ENCODE data around the gene LFNG.

The LFNG gene

GRCh38 chr7:2522780-2523433, 3.3 kb downstream of the LFNG start:
- Mint-ChIP-seq H3K36me3 (peaks cover 13 to 26% of the 10 kb centered on the region in 2 donors), H3K4me3 (peak overlapping the region; percentile 97), H3K4me1 (peaks cover 52 to 79% of the 10 kb centered on the region in 2 donors), H3K27me3 (no peaks in the 10 kb centered on the region), H3K27ac (peak overlapping the region; percentile 91), H3K9me3 (no peaks in the 10 kb centered on the region)
- no peak for ATAC-seq (replicated peaks)
- DNase-seq, result no peak

- Mint-ChIP-seq H3K27me3 (no peaks in the 10 kb centered on the region), H3K27ac (peak overlapping the region; percentile 91), H3K9me3 (no peaks in the 10 kb centered on the region), H3K36me3 (peaks cover 13 to 26% of the 10 kb centered on the region in 2 donors), H3K4me3 (peak overlapping the region; percentile 97), H3K4me1 (peaks cover 57 to 80% of the 10 kb centered on the region in 2 donors)
- DNase-seq, result no peak
- ATAC-seq (replicated peaks), result no peak
Measured at GRCh38 chr7:2523461-2523936, 3.9 kb downstream of the LFNG start.

- H3K27ac Mint-ChIP-seq, result no peak overlapping the region
- H3K4me3 Mint-ChIP-seq, result peak overlapping the region; percentile 13 to 97
- no peaks in the 10 kb centered on the region for H3K27me3 Mint-ChIP-seq
- H3K9me3 Mint-ChIP-seq, result no peaks in the 10 kb centered on the region
- DNase-seq (no peak), ATAC-seq (replicated peaks) (no peak)
- peaks cover 63 to 86% of the 10 kb centered on the region in 2 donors for H3K4me1 Mint-ChIP-seq
- H3K36me3 Mint-ChIP-seq, result peaks cover 13 to 26% of the 10 kb centered on the region in 2 donors
Measured at GRCh38 chr7:2523941-2524807, 4.6 kb downstream of the LFNG start.

- peak overlapping the region in 1 of 2 donors; percentile 41 for H3K4me3 Mint-ChIP-seq
- ATAC-seq (replicated peaks) (no peak), DNase-seq (no peak)
- peaks cover 13 to 26% of the 10 kb centered on the region in 2 donors for H3K36me3 Mint-ChIP-seq
- no peaks in the 10 kb centered on the region for H3K27me3 Mint-ChIP-seq
- H3K9me3 Mint-ChIP-seq, result no peaks in the 10 kb centered on the region
- H3K27ac Mint-ChIP-seq, result no peak overlapping the region
- peaks cover 70 to 94% of the 10 kb centered on the region in 2 donors for H3K4me1 Mint-ChIP-seq
Measured at GRCh38 chr7:2524808-2525657, 5.5 kb downstream of the LFNG start.

- Mint-ChIP-seq H3K4me1 (peaks cover 73 to 94% of the 10 kb centered on the region in 2 donors), H3K27me3 (no peaks in the 10 kb centered on the region), H3K9me3 (no peaks in the 10 kb centered on the region), H3K27ac (peak overlapping the region; percentile 76), H3K36me3 (peaks cover 13 to 26% of the 10 kb centered on the region in 2 donors), H3K4me3 (peak overlapping the region; percentile 4 to 50)
- DNase-seq, result no peak
- ATAC-seq (replicated peaks), result no peak
Measured at GRCh38 chr7:2525658-2526630, 6.4 kb downstream of the LFNG start.

GRCh38 chr7:2526659-2527504, 7.3 kb downstream of the LFNG start:
- Mint-ChIP-seq H3K27ac (peak overlapping the region; percentile 76), H3K4me1 (peaks cover 72 to 96% of the 10 kb centered on the region in 2 donors), H3K9me3 (no peaks in the 10 kb centered on the region), H3K36me3 (peaks cover 13 to 24% of the 10 kb centered on the region in 2 donors), H3K27me3 (no peaks in the 10 kb centered on the region), H3K4me3 (no peak overlapping the region)
- no peak for ATAC-seq (replicated peaks)
- no peak for DNase-seq

- DNase-seq (no peak), ATAC-seq (replicated peaks) (no peak)
- Mint-ChIP-seq H3K9me3 (no peaks in the 10 kb centered on the region), H3K4me3 (peak overlapping the region; percentile 50 to 71), H3K36me3 (peaks cover 13 to 22% of the 10 kb centered on the region in 2 donors), H3K27ac (peak overlapping the region; percentile 95), H3K4me1 (peaks cover 69 to 93% of the 10 kb centered on the region in 2 donors), H3K27me3 (no peaks in the 10 kb centered on the region)
Measured at GRCh38 chr7:2527505-2528467, 8.2 kb downstream of the LFNG start.

GRCh38 chr7:2528481-2529095, 9.0 kb downstream of the LFNG start:
- Mint-ChIP-seq H3K36me3 (peaks cover 13 to 19% of the 10 kb centered on the region in 2 donors), H3K27me3 (no peaks in the 10 kb centered on the region), H3K4me3 (peak overlapping the region; percentile 50 to 71), H3K9me3 (no peaks in the 10 kb centered on the region), H3K27ac (peak overlapping the region; percentile 95), H3K4me1 (peaks cover 64 to 85% of the 10 kb centered on the region in 2 donors)
- ATAC-seq (replicated peaks) (no peak), DNase-seq (no peak)

GRCh38 chr7:2529161-2530070, 9.8 kb downstream of the LFNG start:
- Mint-ChIP-seq H3K27ac (peak overlapping the region; percentile 95), H3K9me3 (no peaks in the 10 kb centered on the region), H3K4me3 (peak overlapping the region; percentile 71 to 73), H3K36me3 (peaks cover 13 to 19% of the 10 kb centered on the region in 2 donors), H3K4me1 (peaks cover 59 to 77% of the 10 kb centered on the region in 2 donors), H3K27me3 (no peaks in the 10 kb centered on the region)
- peak; percentile 74 to 75 for ATAC-seq (replicated peaks)
- peak; percentile 89 for DNase-seq

GRCh38 chr7:2530071-2530987, 10.8 kb downstream of the LFNG start:
- Mint-ChIP-seq H3K27ac (peak overlapping the region; percentile 95), H3K4me3 (peak overlapping the region; percentile 71 to 73), H3K27me3 (no peaks in the 10 kb centered on the region), H3K36me3 (peaks cover 11 to 19% of the 10 kb centered on the region in 2 donors), H3K9me3 (no peaks in the 10 kb centered on the region), H3K4me1 (peaks cover 54 to 70% of the 10 kb centered on the region in 2 donors)
- peak; percentile 82 for DNase-seq
- ATAC-seq (replicated peaks), result peak; percentile 73 to 74

Measured in stimulated activated naive B cell treated with anti-CD40 and anti-IgM and Interleukin-4, amounts not matched to agents 10 μg/mL and 1 μg/mL and 100 μg/mL, for 72 hours (primary cell).